ENCODE results near the gene TAMM41.

TAMM41 gene

DNA sequence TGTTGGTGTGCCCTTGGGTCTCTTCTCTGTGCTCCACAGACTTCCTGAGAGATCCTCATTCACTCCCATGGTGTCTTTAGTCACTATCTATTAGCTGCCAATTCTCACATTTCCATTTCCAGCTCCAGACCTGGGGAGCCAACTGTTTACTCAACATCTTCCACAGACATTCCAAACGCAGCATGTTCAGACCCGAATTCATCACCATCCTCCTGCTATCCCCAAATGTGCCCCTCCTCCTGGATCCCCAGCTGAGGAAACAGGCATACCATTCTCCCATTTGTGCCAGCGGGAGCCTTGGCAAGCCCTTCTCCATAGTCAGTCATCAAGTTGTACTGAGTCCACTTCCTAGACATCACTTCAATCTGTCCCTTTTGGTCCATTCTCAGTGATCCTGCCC lies 67.1 kb downstream of the TAMM41 start:
- TF ChIP-seq, protein P1, sequence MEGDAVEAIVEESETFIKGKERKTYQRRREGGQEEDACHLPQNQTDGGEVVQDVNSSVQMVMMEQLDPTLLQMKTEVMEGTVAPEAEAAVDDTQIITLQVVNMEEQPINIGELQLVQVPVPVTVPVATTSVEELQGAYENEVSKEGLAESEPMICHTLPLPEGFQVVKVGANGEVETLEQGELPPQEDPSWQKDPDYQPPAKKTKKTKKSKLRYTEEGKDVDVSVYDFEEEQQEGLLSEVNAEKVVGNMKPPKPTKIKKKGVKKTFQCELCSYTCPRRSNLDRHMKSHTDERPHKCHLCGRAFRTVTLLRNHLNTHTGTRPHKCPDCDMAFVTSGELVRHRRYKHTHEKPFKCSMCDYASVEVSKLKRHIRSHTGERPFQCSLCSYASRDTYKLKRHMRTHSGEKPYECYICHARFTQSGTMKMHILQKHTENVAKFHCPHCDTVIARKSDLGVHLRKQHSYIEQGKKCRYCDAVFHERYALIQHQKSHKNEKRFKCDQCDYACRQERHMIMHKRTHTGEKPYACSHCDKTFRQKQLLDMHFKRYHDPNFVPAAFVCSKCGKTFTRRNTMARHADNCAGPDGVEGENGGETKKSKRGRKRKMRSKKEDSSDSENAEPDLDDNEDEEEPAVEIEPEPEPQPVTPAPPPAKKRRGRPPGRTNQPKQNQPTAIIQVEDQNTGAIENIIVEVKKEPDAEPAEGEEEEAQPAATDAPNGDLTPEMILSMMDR (IDR thresholded peaks at IDR 0.05), result no peak

DNA sequence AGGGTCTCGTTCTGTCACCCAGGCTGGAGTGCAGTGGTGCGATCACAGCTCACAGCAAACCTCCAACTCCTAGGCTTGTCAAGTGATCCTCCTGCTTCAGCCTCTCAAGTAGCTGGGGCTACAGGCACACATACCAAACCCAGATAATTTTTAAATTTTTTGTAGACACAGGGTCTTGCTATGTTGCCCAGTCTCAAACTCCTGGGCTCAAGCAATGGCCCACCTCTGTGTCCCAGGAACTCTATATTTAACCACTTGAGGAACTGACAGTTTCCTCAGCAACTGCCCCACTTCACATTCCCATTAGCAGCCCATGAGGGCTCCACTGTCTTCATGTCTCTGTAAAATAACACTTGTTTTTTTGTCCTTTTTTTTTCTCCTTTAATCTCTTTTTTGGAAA lies 68.4 kb downstream of the TAMM41 start:
- TF ChIP-seq, protein P1 (IDR thresholded peaks at IDR 0.05), result no peak

DNA sequence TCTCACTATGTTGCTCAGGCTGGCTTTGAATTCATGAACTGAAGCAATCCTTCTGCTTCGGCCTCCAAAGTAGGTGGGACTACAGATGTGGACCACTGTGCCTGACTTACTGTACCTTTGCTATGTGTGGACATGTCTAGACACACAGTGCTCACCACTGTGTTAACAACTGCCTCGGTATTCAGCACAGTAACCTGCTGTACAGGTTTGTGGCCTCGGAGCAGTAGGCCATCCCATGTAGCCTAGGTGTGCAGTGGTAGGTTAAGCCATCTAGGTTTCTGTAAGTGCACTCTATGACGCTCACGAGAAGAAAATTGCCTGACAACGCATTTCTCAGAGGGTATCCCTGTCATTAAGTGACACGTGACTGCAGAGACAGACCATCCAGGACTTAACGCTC lies 70.3 kb downstream of the TAMM41 start:
- TF ChIP-seq, protein P1 (IDR thresholded peaks at IDR 0.05), result no peak

DNA sequence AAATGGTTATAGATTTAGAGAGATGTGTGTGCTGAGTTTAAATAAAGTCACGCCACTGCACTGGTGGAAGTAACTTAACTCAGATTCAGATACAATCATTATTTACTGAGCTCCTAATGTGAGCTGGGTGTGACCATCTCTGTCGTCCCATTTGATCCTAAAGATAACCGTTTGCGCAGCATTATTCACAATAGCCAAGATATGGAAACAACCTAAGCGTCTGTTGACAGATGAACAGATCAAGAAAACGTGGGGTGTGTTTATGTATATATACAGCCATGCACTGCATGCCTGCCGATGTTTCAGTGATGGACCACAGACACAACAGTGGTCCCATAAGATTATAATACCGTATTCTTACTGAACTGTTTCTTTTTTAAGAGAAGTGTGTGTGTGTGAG lies 71.2 kb downstream of the TAMM41 start:
- TF ChIP-seq, protein P1 (IDR thresholded peaks at IDR 0.05), result no peak

DNA sequence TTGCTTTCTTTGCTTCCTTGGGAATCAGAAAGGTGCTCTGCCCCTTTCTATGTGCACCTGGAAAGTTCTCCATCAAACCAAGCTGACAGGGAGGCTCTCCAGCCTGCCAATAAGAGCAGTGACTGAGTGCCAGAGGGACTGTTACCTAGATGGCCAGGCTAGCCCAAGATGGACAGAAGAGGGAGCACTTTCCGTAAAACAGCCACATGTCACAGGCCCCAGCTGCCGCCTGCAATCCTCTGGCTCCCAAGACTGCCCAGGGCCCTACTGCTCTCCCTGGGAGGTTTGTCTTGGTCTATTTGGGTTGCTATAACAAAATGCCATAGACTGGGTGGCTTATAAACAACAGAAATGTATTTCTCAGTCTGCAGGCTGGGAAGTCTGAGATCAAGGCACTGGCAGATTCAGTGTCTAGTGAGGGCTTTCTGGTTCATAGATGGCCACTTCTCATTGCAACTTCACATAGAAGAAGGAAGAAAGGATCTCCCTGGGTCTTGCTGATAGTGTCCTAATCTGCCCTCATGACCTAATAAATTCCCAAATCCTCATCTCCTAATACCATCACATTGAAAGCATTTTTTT lies 72.3 kb downstream of the TAMM41 start:
- TF ChIP-seq, protein P1 (IDR thresholded peaks at IDR 0.05), result peak; percentile 68

DNA sequence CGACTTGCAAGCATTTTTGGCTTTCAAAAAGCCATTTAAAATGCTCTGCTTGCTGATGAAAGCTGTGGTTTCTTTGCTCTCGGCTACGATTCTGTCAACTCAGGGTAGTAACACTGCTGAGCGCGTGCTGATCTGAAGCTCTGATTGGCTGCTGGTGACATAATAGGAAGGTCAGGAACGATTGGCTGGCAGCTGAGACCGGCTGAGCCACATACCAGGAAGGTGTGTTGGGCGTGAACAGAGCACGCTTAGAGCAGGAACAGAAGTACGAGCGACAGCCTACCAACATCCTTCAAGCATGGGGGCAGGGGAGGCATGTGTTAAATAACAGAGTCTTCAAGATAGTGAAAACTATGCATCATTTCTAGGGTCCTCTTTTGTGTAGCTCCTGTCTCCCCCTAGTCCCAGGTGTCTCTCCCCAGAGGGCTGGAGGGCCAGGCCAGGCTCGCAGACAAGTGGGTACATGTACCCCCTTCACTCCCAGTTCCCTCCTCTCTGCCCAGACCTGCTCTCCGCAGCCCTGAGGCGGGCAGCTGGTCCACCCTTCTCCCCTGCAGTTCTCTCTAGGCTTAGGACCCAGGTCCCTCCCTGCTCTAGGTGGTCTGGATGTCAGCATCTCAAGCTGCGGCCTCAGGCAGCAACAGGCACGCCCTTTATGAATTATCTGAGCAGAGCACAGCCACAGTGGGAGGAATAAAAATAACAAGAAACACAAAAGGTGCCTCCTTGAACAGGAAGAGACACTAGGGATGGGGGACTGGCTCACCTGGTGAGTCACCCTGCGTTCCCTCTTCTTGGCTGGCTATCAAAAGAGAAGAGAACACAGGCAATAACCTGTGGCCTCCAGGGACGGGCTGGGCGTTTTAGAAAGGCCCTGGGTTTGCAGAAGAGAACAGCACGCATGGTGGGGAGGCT lies 76.0 kb downstream of the TAMM41 start:
- TF ChIP-seq, protein P1 (IDR thresholded peaks at IDR 0.05), result no peak

DNA sequence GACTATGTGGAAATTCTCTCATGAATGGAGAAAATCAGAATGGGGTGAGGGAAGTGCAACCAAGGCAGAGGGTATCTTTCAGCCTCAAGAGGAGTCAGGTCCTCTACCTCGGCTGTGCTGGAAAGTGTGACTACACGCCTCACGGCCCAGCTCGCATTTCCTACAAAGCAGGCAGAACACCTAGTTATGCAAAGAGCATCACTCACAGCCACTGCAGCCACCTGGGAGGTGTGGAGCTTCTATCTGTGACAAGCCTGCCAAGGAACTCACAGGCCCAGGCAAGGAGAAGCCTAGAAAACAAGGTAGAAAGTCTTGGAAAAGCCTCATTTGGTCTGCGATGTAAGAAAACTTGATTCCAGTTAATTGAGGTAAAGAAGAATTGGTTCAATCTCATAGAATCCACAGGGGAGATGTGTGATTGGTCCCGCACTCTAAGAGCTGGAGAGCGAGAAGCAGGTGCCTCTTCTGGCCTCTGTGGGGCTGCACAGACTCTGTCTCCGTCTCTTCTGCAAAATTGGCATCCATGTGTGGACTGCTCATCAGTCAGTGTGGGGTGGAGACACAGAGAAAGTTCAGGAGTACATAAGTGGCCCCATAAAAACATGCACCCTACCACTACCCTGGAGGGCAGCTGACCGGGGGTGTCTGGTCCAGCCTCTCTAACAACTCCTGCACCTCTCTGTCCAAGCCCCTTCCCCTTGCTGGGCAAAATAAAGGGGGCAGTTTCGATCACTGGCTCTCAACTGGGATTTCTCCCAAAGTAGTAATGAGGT lies 76.8 kb downstream of the TAMM41 start:
- TF ChIP-seq, protein P1 (IDR thresholded peaks at IDR 0.05), result no peak

Measured in LNCAP (cell line).